ENCODE data around the gene INF2.
A peak's percentile ranks its signal among the peaks of the same experiment; 100 is the strongest.

Gene INF2

DNA sequence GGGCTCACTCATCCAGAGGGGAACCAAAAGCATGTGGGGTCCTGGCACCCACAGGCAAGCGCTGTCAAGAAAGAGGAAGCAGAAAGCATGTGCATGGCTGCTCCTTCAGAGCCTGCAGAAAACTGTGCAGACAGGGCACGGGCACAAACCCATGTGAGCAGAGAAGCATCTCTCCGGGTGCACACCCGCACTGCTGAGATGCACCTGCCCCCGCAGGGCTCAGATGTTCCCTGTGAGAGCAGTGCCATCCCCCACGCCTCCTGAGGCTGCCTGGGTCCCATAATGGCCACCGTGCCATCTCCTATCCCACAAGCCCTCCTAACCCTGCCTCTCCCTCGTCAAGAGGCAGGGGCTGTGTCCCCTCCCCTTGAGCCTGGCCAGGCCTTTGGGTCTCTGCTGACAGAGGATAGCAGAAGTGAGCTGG lies 32.3 kb upstream of the INF2 start:
- peak; percentile 66 for DNase-seq (ENCODE audit: extremely low spot score)
- POLR2A ChIA-PET: no interaction called here
- CTCF ChIA-PET: interaction anchor here (1.0 to 1.9 kb wide), 4 partner anchors 13 to 66 kb away, joined by 3 to 9 read pairs (median 4); no protein-coding TSS in a partner anchor
- TF ChIP-seq, protein P1, sequence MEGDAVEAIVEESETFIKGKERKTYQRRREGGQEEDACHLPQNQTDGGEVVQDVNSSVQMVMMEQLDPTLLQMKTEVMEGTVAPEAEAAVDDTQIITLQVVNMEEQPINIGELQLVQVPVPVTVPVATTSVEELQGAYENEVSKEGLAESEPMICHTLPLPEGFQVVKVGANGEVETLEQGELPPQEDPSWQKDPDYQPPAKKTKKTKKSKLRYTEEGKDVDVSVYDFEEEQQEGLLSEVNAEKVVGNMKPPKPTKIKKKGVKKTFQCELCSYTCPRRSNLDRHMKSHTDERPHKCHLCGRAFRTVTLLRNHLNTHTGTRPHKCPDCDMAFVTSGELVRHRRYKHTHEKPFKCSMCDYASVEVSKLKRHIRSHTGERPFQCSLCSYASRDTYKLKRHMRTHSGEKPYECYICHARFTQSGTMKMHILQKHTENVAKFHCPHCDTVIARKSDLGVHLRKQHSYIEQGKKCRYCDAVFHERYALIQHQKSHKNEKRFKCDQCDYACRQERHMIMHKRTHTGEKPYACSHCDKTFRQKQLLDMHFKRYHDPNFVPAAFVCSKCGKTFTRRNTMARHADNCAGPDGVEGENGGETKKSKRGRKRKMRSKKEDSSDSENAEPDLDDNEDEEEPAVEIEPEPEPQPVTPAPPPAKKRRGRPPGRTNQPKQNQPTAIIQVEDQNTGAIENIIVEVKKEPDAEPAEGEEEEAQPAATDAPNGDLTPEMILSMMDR (IDR thresholded peaks at IDR 0.05; ENCODE audit: control extremely low read depth, extremely low read depth, low read depth, missing control alignments): no peak

DNA sequence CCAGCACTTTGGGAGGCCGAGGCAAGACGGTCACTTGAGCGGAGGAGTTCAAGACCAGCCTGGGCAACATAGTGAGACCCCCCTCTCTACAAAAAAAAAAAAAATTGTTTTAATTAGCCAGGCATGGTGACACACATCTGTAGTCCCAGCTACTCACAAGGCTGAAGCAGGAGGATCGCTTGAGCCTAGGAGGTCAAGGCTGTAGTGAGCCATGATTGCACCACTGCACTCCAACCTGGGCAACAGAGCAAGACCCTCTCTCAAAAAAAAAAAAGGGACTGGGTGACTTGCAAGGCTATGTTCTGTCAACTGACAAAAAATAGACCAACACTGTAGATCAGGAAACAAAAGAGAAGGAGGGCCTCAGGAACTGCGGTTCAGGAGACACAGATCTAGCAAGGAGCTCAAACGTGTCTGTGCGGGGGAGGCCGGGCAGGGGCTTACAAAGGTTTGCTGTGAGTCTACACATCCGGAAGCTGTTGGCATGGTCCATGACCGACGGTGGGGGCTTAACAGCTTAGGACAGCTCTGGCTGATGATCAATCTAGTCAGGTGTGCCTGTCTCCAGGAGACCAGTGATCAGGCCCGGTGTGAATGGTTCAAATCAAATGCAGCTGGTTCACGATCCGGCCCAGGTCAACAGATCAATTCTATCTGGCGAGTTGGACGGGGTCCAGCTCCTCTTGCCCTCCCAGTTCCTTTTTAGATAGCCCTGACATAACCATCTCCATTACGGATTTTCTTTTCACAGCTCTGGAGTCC lies 31.7 kb upstream of the INF2 start:
- TF ChIP-seq, protein P1 (IDR thresholded peaks at IDR 0.05; ENCODE audit: control extremely low read depth, extremely low read depth, low read depth, missing control alignments): no peak
- DNase-seq (ENCODE audit: extremely low spot score): peak; percentile 69
- POLR2A ChIA-PET: interaction anchor here (0.6 to 0.9 kb wide), 2 partner anchors 18 to 19 kb away, joined by 3 to 9 read pairs; no protein-coding TSS in a partner anchor
- CTCF ChIA-PET: interaction anchor here (0.9 to 1.9 kb wide), 5 partner anchors 12 to 65 kb away, joined by 3 to 9 read pairs (median 4); no protein-coding TSS in a partner anchor

DNA sequence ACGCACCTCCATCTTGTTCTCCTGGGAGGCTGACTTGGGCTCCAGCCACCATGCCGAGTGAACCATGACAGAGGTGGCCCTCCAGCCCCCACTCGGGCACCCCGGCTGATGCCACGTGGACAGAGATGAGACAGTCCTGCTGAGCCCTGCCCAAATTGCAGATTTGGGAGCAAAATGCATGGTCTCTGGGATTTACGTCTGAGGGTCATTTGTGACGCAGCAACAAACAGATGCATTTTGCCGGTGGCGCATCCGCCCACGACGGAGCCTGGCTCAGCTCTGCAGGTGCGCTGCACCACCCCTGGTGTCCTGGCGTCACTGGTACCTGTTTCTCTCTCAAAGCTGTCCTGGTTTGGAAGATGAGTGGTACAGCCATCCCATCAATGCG lies 31.1 kb upstream of the INF2 start:
- ChIA-PET CTCF (interaction anchor here (0.9 to 1.9 kb wide), 4 partner anchors 11 to 45 kb away, joined by 3 to 9 read pairs (median 4); no protein-coding TSS in a partner anchor), POLR2A (interaction anchor here (0.6 to 0.9 kb wide), 2 partner anchors 17 to 18 kb away, joined by 3 to 9 read pairs; no protein-coding TSS in a partner anchor)
- TF ChIP-seq, protein P1 (IDR thresholded peaks at IDR 0.05; ENCODE audit: control extremely low read depth, extremely low read depth, low read depth, missing control alignments): no peak

DNA sequence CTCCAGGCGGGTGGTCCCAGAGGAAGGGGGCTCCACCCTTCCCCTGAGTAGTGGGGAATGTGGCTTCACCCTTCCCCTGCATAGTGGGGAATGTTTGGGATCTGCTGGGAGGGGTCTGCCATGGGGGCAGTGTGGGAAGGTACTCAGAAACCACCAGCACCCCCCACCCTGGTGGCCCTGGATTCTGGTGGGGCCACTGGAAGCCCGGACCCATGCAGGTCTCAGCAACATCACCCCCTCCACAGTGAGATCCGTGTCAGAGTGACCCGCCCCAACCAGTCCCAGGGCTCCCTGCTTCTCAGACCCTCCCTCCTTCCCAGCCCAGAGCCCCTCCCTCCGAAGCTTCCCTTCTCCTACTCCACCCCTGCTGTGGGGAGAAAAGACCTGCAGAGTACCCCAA lies 30.3 kb upstream of the INF2 start:
- ChIA-PET POLR2A (no interaction called here), CTCF (interaction anchor here (1.7 kb wide), 1 partner anchor 50 kb away, joined by 5 read pairs; no protein-coding TSS in a partner anchor)
- no peak for DNase-seq (ENCODE audit: extremely low spot score)
- TF ChIP-seq, protein P1 (IDR thresholded peaks at IDR 0.05; ENCODE audit: control extremely low read depth, extremely low read depth, low read depth, missing control alignments): no peak

More for the DNA sequence above, 31.1 kb upstream of the INF2 start:
- DNase-seq (ENCODE audit: extremely low spot score): no peak

DNA sequence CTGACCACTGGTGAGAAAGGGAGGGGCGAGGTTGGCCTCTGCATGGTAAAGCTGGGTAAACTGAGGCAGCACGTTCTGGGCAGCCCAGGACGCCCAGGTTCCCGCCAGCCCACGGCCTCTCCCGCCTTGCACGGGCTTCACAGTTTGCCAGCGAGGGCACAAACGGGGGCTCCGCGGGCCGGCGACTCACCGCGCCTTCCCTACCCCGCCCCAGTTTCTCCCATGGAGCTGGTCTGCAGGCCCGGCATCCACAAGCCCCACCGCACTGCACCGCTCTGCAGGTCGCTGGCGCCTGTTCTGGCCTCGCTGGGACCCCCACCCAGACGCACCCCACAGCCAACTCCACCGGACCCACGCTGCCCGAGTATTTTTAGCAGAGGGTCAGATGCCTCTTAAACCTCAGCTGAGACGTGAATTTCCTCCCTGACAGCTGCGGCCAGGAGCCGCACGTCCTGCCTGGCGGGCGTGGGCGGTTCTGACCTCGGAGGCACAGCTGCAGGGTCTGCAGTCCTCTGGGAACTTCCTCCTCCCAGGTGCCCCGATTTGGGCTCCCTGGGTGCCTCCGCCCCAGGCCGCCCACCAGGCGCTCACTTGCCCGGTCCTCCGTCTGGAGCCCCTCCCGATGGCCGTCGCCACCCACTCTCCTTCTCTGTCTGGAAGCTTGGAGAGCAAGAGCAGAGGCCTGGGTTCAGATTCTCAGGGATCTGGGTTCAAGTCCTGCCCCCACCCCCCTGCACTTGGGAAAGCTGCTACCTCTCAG lies 29.5 kb upstream of the INF2 start:
- peak; percentile 74 for DNase-seq (ENCODE audit: extremely low spot score)
- TF ChIP-seq, protein P1 (IDR thresholded peaks at IDR 0.05; ENCODE audit: control extremely low read depth, extremely low read depth, low read depth, missing control alignments): no peak
- CTCF ChIA-PET: interaction anchor here (1.0 to 1.7 kb wide), 2 partner anchors 21 to 49 kb away, joined by 3 to 5 read pairs; no protein-coding TSS in a partner anchor
- POLR2A ChIA-PET: interaction anchor here (0.6 kb wide), 1 partner anchor 378 kb away, joined by 3 read pairs; no protein-coding TSS in a partner anchor

DNA sequence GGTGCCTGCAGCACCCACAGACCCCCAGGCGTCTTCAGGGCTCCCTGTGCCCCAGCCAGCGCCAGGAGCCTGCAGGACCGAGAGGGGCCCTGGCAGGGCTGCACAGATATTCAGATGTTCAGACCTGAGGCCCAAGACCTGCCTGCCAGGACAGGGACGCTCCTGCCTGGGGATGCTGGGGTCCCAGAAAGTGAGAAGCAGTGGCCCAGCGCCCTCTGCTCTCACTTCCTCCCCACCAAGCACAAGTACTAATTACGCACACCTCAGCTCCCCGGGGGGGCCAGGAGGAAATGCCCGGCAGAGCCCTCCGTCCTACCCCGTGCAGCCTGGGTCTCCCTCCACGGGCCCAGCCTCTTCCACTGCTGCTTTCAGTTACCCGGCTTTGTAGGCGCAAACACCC lies 28.8 kb upstream of the INF2 start:
- DNase-seq (ENCODE audit: extremely low spot score): peak; percentile 74
- CTCF ChIA-PET: interaction anchor here (0.9 to 1.7 kb wide), 3 partner anchors 20 to 48 kb away, joined by 3 to 5 read pairs (median 3); no protein-coding TSS in a partner anchor
- POLR2A ChIA-PET: no interaction called here
- TF ChIP-seq, protein P1 (IDR thresholded peaks at IDR 0.05; ENCODE audit: control extremely low read depth, extremely low read depth, low read depth, missing control alignments): no peak
